GM19238 (cell line): Measurements from ENCODE around the gene LMBR1L.
"Not testable (repeated sequence)": the region's sequence is repeated elsewhere in the genome, so short reads cannot be mapped to it uniquely, and the experiment has no call there.

Source experiments
- DNase-seq: peaks from one replicate; pipeline ENCODE4 v3.0.0; 2011; ENCODE audit warnings: low spot score; ENCODE audit not compliant: insufficient read length

Gene LMBR1L

DNA sequence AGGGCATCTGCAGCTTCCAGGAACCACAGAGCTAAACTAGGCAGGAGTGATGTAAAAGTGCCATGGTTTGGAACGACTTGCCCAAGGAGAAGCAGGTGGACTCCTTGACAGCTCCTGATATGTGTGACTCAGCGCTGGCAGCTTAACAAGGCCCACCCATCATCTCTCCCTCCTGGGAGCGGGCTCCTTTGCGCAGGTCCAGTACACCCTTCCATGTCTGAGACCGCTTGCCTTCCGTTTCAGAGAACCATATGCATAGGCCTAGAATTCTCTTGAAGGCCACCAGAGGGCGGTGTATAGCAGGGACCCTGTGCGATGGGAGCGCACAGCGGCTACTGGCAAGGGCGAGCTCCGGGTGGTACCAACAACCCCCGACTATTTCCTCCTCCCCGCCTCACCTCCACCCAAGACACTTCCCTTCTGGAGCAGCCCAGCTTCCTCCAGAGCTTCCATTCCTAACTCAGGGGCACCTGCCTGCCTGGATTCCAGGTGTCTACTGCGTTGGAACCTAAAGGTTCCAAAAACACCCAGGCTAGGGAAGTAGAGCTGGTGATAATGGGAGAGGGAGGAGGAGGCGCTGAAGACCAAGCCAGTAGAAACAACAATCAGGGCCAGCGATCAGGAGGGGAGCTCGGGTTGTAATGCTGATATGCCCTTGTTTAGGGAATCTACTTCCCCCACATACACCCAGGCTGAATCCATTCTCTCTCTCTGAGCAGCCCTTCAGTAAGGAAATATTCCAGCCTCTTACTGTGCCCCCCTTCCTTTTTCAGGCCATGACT, 22.3 kb downstream of the LMBR1L start:
- DNase-seq: peak; percentile 77

DNA sequence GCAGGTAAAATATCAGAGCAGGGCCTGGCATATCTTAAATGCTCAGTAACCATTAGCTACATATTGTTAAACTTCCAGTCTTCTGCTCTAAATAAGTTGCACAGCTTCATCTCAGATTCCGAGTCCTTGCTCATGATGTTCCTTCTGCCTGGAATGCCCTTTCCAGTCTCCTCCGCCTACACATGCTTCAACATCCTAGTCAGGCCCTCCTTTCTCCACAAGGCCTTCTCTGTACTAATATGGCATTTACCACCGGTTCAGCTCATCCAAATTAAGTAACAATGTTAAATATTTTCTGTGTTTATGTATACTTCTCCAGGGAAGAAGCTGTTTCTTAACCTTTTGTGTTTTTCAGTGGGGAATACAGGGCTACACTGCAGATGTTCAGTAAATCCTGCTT, 24.5 kb downstream of the LMBR1L start:
- DNase-seq: no peak

DNA sequence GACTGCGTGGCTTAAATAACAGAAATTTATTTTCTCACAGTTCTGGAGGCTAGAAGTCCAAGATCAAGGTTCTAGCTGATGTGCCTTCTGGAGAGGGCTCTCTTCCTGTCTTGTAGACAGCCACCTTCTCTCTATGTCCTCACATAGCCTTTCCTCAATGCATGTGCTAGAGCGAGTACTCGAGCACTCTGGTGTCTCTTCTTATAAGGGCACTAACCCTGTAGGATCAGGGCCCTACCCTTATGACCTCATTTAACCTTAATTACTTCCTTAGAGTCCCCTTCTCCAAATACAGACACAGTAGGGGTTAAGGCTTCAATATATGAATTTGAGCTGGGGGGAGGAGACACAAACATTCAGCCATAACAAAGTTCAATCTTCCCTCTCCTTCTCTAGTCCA, 26.2 kb downstream of the LMBR1L start:
- no peak for DNase-seq

DNA sequence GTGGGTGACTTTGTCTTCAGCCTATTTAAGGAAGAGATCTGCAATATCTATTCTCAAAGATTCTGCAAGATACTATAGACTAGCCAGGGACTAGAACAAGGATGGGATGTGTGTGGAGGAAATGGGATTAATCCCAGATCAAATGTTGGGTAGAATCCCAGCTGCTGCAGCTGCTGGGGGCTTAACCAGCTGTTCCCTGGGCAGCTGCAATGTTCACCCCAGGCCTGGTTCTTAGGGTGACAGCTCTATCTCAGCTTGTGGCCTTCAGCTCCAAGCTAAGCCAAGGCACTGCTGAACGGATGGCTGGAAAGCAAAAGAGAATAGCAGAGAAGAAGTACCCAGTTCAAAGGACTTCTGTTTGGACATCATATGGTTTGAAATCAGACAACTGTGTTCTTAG, 30.9 kb downstream of the LMBR1L start:
- no peak for DNase-seq

DNA sequence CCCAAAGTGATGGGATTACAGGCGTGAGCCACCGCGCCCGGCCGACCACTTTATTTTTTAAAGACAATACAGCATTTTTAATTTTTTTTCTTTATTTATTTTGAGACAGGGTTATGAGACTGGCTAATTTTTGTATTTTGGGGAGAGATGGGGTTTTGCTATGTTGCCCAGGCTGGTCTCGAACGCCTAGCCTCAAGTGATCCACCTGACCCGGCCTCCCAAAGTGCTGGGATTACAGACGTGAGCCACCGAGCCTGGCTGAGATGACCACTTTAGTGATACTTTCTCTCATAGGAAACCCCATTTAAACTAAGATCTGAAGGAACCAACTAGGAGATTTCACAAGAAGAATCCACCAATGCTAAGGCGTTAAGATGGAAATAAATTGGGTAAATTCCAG, 39.7 kb downstream of the LMBR1L start:
- no peak for DNase-seq

DNA sequence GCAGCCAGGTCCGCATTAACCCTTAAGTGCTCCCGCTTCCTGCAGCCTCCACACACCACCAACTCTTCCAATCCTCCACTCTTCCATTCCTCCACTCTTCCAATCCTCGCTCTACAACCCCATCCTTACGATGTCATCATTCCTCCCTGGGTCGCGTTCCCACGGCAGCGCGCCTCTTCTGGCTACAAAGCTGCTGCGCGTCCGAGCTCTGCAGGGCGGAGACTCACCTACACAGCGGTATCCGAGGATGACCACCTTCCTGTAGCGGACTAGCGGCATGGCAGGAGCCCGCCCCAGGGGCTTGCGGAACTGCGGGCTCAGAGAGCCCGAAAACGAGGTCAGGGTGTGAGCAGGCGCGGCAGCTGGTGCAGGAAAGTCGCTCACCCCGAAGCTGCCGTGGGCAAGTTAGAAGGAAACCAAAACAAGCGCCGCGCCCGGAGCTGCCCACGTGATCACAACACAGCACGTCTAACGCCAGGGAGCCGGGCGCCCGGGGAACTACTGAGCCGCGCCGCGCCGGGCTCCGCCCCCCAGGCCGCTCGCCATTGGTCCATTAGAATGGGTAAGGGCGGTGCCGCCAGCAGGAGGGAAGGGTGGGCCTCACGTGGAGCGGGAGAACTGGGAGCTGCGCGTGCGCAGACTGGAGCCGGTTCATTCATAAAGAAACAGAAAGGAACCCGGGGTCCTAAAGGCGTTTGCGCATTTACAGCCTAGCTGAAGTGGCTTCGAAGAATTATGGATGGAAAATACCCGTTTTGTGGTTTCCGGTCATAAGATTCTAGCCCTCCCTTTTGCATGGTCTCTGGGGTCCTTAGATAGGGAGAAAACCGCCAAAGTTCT, 40.9 kb downstream of the LMBR1L start, which contains the start of gene RHEBL1:
Gene RHEBL1 (minus strand): TSS at position 473 of the 840 bp plus-strand sequence. CDS start 194 bp downstream, at position 279.
- DNase-seq: peak; percentile 96

DNA sequence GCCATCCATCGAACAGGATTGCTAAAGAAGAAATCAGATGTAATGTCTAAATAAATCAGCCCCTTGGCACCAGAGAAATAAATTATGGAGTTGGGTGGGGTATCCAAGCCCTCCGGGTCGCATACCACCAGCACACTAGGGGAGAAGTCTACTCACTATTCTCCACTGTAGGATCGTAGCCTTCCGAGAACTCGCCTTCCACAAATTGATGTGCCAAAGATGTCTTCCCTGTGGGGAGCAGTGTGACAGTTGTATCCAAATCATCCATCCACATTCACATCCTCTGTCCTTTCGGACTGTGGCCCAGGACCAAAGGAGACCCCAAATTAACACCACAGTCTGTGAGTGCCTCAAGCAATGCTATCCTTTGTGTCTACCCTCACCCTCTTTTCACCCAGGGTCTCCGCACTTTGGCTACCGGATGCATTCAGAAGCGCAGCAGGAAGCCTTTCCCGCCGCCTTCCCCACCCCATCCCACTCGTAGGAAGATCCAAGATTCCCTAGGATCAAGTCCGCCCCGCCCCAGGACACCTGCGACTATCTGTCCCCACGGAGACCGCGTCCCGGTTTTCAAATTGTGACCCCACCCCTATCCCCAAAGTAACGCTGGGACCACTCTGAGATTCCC, 41.7 kb downstream of the LMBR1L start:
- no peak for DNase-seq

DNA sequence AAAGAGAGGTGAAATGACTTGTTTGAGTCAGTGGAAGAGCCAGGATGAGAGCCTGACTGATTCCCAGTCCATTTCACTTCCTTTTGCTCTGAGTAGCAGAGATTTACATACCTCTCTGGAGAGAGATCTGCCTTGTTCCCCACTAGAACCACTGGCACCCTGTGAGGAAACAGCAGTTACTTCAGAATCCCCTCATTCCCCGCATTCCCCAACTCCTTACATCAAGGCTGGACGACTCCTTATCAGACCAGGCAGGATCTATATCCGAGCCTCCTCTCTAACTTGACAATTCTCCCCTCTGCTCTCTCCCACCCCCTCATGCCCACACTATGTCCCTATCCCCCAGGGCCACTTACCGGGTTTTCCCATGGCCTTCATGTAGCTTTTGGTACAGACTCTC, 44.5 kb downstream of the LMBR1L start:
- no peak for DNase-seq

DNA sequence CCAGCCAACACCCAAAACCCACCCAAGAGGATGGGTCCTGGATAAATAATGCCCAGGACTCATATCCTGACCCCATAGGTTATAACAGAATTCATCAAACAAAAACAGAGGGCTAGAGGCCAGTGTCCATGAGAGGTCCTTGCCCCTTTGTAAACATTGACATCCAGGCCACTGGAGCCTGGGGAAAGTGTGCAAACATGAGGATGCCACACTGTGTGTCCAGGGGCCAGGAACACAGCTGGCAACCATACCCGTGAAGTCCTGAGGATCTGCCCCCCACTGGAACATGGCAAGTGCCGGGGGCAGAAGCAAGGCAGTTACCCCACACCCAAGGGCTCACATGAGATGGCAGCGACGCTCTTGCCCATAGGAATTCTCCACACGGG, 45.9 kb downstream of the LMBR1L start:
- no peak for DNase-seq

DNA sequence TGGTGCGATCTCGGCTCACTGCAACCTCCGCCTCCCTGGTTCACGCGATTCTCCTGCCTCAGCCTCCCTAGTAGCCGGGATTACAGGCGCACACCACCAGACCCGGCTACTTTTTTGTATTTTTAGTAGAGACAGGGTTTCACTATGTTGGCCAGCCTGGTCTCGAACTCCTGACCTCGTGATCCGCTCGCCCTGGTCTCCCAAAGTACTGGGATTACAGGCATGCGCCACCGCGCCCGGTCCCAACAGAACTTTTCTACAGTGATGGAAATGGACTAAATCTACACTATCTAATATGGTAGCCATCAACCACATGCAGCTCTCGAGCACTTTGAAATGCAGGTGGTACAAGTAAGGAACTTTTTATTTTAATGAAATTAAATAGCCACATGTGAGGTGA, 48.7 kb downstream of the LMBR1L start:
- not testable (repeated sequence) for DNase-seq

DNA sequence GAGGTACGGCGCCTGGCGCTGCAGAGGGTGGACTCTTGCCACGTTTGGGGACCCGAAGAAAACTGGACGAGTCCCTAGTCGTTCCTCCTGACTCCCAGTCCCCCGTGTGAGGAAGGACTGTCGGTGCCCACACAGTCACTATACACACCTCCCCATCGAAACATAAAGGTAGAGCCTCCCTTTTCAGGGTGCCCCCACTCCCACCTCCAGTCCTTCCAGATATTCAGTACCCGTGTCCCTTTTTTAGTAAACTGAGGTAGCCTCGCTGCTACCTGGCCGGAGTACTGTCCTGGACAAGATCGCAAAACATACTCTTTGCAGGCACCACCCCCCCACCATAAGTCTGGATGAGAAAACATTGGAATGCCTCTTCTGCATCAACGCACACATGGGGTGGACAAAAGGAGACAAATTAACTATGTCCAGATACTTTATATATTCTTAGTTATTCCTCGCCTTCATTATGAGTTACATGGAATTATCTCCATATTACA, 49.4 kb downstream of the LMBR1L start:
- DNase-seq: no peak

DNA sequence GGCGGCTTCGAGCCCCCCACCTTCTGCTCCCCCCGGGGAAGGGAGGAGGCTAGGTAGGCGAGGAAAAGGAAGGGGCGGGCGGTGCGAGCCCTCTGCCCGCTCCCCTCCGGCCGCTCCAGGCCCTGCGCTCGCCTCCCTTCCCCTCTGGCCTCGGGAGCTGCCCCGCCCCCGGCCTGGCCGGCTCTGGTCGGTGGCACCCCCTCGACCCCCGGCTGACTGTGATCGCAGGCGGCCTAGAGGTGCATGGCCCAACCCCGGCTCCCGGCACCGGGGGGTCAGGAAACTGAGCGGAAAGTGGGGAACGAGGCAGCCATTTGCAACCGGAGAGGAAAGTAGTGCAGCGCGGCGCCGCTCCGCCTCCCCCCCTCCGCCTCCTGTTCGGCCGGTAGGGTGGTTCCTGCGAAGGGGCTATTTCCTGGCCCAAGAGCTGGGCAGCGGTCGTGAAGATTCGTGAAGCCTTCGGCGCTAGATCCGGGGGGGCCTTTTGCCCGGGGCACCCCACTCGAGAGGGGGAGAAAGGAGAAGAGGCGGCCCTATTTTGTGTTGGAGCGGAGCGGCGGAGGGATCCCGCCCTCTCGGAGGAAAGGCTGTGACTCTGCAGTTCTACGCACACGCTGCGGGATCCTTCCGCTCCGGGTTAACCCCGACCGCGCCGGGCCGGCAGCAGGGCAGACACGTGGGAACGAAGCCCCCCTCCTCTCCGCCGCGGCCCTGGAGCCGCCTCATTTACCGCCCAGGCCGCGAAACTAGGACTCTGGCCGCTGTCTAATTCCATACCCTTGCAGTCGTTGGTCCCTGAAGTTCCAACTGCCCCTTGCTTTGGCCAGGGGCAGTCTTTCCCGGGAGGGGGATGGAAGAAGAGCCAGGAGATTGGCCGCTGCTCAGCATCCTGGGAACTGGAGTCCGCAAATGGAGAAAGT, 50.1 kb downstream of the LMBR1L start, which contains the start of gene KMT2D:
Gene KMT2D (minus strand): TSS at position 558 of the 920 bp plus-strand sequence. CDS start 5,470 bp downstream, outside the sequence.
- peak; percentile 91 for DNase-seq

DNA sequence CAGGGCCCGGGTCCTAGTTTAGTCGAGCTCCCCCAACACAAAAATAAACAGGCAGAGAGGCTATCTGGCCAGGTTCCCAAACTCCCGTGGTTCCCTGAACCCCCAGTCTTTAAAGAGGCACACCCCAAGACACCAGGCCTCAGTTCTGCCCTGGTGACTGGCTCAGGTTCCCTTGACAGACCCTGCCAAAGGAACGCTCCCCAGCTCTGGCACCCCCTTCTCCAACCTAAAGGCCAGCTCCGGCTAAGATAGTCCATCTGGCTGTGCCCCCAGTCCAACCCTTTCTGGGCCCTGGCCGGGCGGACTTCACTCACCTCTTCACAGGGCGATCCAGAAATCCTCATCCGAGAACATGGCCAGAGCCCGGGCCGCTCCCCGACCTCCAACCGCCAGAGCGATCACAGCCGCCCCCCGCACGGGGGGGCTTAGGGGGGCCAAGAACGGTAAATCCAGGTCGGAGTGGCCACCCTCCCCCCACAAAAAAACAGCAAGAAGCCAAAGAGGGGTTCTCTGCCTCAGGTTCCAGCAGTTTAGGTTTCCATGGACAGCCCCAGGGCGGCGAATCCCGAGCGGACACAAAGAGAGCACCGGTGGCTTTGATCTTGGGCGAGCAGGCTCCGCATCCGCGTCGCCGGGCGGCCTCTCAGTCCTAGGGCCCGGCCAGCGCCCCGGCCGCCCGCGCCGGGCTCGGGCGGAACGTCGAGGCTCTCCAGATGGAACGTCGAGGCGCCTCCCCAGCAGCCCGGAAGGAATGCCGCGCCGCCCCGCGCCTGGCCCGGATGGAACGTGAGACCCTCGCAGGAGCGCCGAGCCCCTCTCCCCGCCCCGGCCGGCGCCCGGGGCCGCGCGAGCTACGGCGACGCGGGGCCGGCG, 51.1 kb downstream of the LMBR1L start:
- DNase-seq: no peak

DNA sequence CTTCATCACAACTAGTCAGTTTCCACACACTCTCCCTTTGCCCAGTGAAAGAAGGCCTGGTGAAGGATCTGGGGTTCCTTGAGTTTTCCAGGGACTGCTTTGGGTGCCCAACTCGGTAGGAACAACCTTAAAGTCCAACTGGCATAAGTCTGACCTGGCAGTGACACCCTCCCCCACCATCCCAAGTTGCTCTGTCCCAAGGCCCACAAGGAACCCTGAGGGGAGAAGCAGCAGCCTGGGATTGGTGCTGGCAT, 51.7 kb downstream of the LMBR1L start:
- no peak for DNase-seq

DNA sequence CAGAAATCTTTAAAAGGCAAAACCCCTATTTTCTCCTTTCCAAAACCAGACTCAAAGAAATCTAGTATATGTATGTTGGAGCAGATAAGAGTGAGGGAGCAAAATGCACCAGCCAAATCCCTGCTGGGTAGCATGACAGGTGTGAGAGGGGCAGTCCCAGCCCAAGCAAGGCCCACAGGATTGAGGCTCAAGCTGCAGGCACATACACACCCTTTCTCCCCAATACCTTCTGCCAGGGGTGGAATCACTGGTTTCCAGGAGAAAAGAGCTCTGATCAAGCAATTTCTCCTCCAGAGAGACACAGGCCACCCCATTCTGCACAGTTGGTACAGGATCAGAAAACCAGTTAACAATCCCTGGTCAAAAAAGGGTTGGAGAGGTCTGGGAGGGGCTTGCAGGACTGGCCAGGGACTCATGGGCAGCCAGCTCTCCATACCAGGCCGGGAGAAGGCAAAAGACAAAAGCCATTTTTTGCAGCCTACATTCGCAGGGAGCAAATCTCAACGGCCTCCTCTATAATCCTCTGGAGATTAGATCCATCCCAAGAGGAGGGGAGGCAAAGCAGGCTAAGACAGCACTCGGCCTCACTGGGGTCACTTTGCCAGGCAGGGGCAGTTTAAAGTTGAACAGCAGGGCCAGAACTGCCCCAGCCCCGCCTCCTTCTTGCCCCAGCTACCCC, 52.1 kb downstream of the LMBR1L start:
- DNase-seq: no peak

DNA sequence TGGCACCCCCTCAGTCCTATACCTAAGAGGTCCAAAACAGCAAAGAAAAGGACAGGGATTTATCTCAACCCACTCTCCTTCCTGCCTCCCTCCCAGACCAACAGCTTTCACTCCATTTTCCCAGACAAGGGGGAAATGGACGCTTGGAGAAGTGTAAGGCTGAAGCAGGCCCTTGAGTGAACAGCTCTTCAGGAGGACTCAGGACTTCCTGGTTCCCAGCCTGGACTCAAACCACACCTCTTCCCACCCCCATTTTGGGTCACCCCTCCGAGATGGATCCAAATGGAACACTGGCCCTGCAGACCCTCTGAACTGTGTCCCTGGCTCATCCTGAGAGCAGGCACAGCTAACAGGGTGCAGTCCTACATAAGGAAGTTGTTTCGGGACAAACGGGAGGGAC, 52.8 kb downstream of the LMBR1L start:
- no peak for DNase-seq

DNA sequence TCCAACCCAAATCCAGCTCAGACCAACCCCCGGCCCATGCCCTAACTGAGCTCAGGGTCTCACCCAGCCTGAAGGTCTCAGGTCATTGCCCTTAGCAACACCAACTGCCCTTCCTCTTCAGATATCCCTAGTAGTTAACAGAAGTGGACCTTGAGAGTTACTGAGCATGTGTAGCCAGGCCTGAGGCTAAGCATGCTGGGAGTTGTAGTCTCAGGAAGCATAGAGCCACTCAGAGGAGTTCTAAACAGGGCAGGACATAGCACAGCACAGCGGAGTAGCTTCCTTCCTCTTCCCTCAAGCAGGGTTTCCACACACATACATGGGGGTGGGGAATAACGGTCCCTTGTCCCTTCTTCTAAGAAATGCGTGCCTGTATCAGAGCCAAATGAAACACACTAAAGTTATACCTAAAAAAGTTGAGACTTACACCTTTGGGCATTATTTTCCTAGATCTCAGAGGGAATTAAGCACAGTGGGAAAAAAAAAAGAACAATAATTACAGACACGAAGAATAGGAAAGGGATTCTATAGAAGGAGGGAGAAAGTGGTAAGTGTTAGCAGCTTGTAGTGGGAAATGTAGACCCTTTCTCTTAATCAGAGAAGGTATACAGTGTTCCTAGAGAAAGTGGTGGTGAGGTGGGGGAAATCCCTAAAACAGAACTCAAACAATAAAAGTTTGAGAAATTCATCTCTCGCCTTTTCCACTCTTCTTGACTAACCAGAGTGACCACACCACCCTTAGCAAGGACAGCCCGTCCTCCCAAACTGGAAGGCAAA, 54.5 kb downstream of the LMBR1L start:
- peak; percentile 89 for DNase-seq

DNA sequence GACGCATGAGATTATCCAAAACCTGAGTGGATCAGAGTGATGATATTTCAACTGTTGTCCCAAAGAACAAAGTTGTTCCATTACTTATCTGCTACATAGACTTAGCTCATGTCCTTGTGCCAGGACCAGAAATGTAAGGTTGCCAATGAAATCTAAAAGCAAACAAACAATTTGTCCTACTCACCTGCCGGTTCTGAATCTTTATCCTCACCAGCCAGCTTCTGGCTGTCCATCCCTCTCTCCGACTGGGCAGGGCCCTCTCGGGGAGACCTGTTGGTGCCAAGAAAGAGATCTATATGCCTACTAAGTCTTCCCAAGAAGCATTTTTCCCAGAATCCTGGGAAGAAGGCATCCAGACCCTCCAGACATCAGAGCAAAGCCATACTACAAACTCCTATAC, 55.6 kb downstream of the LMBR1L start:
- no peak for DNase-seq

DNA sequence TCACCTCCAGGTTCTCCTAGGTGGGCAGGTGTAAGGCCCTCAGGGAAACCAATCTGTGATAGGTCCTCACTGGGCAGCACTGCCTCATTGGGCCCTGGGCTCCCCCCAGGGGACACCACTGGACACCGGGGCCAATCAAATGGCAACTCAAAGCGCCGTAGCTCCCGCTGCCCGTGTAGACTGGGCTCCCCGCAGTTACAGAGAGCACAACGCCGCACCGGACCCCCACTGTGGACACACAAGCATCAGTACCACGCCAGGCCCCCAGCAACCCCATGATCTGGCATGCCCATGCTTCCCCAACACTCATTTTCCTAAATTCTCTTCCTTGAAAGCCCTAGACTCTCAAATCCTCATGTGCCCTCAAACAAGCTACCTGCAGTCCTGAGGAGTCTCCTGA, 56.1 kb downstream of the LMBR1L start:
- no peak for DNase-seq
